Measurements from ENCODE around the gene MTCP1. TPM values are rescaled to one million over a fixed set of nuclear protein-coding genes. Genes with fewer than 3 reads are reported as not detected.

The MTCP1 gene
- total and polyA plus RNA-seq, 4 donors: 7.6 to 60.2 (median 13.6) TPM

DNA sequence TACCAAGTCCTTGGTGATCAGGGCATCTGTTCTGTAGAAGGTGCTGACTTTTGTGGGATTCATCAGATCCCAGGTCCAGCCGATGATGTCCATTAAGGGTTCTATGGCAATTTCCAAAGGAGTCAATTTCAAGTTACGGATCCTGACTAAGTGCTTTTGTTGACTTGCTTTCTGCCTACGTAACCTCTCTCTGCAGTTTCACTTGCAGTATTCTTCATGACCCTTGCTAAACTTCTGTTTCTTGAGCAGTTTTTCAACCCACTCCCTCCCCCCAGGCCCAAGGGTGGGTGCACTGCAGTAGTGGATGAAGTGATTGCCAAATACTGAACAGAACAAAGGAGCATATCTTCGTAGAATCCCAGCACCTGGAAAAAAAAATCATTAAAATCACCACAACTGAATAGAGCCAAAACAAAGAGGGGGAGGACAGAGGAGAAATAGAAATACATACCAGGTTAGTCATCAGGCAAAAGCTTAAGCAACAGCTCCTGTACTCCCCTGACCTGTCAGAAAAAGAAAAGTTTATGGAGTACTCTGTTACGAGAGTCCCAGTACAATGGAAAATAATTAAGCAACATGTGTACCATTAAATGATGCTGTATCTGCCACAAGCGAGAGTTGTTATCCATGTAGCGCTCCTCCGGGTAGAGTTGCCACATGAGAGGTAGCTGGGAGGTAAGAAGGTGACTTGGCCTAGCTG, 5.8 kb downstream of the MTCP1 start:
- H3K36me3 ChIP-seq (ENCODE audit: control insufficient read depth in 4 of 4, insufficient read depth in 4 of 4, low read length in 4 of 4): peaks cover 0 to 3% (median 2%) of the 10 kb centered on the region in 4 donors
- H3K9me3 ChIP-seq (ENCODE audit: control insufficient read depth in 4 of 4, insufficient read depth in 3 of 4, low read length in 3 of 4): no peaks in the 10 kb centered on the region
- no peak for TF ChIP-seq CTCF (IDR thresholded peaks at IDR 0.05; ENCODE audit: control extremely low read depth, extremely low read depth)
- H3K27ac ChIP-seq (ENCODE audit: low read depth in 1 of 2, low read length in 1 of 2): peak overlapping the region in 1 of 2 donors; percentile 0
- no peak overlapping the region for H3K9ac ChIP-seq (ENCODE audit: insufficient read depth in 1 of 2, low read length in 2 of 2)
- ATAC-seq (ENCODE audit: insufficient read depth, low FRiP score) (no peak), DNase-seq (no peak)
- H3K4me1 ChIP-seq (ENCODE audit: control insufficient read depth in 5 of 5, insufficient read depth in 5 of 5, low read length in 5 of 5): peaks cover 0 to 3% (median 2%) of the 10 kb centered on the region in 5 donors
- WGBS, 2 donors: 85 to 94% methylated on average over 8 of the region's 8 CpGs
- H3K4me3 ChIP-seq: no peak overlapping the region
- H3K27me3 ChIP-seq (ENCODE audit: control insufficient read depth in 3 of 3, insufficient read depth in 3 of 3, low read length in 2 of 3): no peaks in the 10 kb centered on the region

DNA sequence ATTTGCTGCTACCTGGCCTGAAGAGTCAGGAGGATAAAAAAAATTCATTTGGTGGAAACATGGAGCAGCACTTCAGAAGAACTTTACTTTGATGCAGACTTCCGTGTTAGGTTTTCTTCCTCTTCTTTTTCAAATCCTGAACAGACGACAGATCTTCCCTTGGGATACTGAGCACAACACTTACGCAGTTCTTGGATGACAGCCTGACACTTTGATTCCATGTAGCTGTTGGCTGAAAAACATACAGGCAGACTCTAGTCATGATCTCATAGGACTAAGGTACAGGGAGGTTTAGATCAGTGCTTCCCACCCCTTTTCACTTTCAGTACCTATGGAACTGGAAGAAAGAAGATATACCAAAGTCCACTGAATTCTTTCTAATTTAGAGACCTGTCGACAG, 9.2 kb downstream of the MTCP1 start:
- Histone ChIP-seq H3K27ac (ENCODE audit: low read depth in 1 of 2, low read length in 1 of 2) (no peak overlapping the region), H3K4me3 (no peak overlapping the region), H3K27me3 (ENCODE audit: control insufficient read depth in 3 of 3, insufficient read depth in 3 of 3, low read length in 2 of 3) (no peaks in the 10 kb centered on the region), H3K9ac (ENCODE audit: insufficient read depth in 1 of 2, low read length in 2 of 2) (no peak overlapping the region), H3K4me1 (ENCODE audit: control insufficient read depth in 5 of 5, insufficient read depth in 5 of 5, low read length in 5 of 5) (peaks cover 0 to 6% (median 0%) of the 10 kb centered on the region in 5 donors), H3K36me3 (ENCODE audit: control insufficient read depth in 4 of 4, insufficient read depth in 4 of 4, low read length in 4 of 4) (peaks cover 0 to 3% (median 2%) of the 10 kb centered on the region in 4 donors), H3K9me3 (ENCODE audit: control insufficient read depth in 4 of 4, insufficient read depth in 3 of 4, low read length in 3 of 4) (no peaks in the 10 kb centered on the region)
- 83 to 93% methylated on average over 4 of the region's 4 CpGs for WGBS, 2 donors
- DNase-seq: peak in 1 of 3 donors; percentile 11
- no peak for ATAC-seq (ENCODE audit: insufficient read depth, low FRiP score)
- no peak for TF ChIP-seq CTCF (IDR thresholded peaks at IDR 0.05; ENCODE audit: control extremely low read depth, extremely low read depth)

- WGBS, 2 donors: 19 to 24% methylated on average over 17 to 25 of the region's 25 CpGs
- peak overlapping the region in 1 of 2 donors; percentile 37 for H3K27ac ChIP-seq (ENCODE audit: low read depth in 1 of 2, low read length in 1 of 2)
Observed at GRCh38 chrX:155056877-155057792, 13.8 kb downstream of the MTCP1 start.

More at GRCh38 chrX:155056877-155057792, 13.8 kb downstream of the MTCP1 start:
- no peak overlapping the region for H3K4me3 ChIP-seq
- no peaks in the 10 kb centered on the region for H3K9me3 ChIP-seq (ENCODE audit: control insufficient read depth in 4 of 4, insufficient read depth in 3 of 4, low read length in 3 of 4)
- peak; percentile 80 to 87 (median 81) for DNase-seq
- peak; percentile 73 for ATAC-seq (ENCODE audit: insufficient read depth, low FRiP score)
- H3K4me1 ChIP-seq (ENCODE audit: control insufficient read depth in 5 of 5, insufficient read depth in 5 of 5, low read length in 5 of 5): peaks cover 0 to 6% (median 0%) of the 10 kb centered on the region in 5 donors
- peak overlapping the region in 1 of 2 donors; percentile 53 for H3K9ac ChIP-seq (ENCODE audit: insufficient read depth in 1 of 2, low read length in 2 of 2)
- H3K36me3 ChIP-seq (ENCODE audit: control insufficient read depth in 4 of 4, insufficient read depth in 4 of 4, low read length in 4 of 4): peaks cover 0 to 6% (median 2%) of the 10 kb centered on the region in 4 donors
- peak; percentile 75 for TF ChIP-seq CTCF (IDR thresholded peaks at IDR 0.05; ENCODE audit: control extremely low read depth, extremely low read depth)
- H3K27me3 ChIP-seq (ENCODE audit: control insufficient read depth in 3 of 3, insufficient read depth in 3 of 3, low read length in 2 of 3): no peaks in the 10 kb centered on the region

Data from lung (tissue), 12 donors.